Neuron (in vitro differentiated cells): ENCODE measurements around the gene ABHD1.

Source experiments
- H2AFZ ChIP-seq: one replicate; pipeline ENCODE4 v1.6.1; 2013; ENCODE audit warnings: low read depth, mild to moderate bottlenecking, inconsistent platforms, low read length, moderate library complexity
- H3K27me3 ChIP-seq: one replicate; pipeline ENCODE4 v1.6.1; 2013; ENCODE audit warnings: low read length; ENCODE audit not compliant: insufficient read depth
- H3K36me3 ChIP-seq: one replicate; pipeline ENCODE4 v1.6.1; 2013; ENCODE audit warnings: low read length; ENCODE audit not compliant: insufficient read depth
- H3K4me1 ChIP-seq: one replicate; pipeline ENCODE4 v1.6.1; 2013; ENCODE audit warnings: low read length; ENCODE audit not compliant: insufficient read depth
- H3K4me3 ChIP-seq: 2 replicates; pipeline ENCODE4 v1.5.1; 2013; ENCODE audit warnings: mild to moderate bottlenecking, low read length, moderate library complexity
- H3K9me3 ChIP-seq: one replicate; pipeline ENCODE4 v1.6.1; 2013; ENCODE audit warnings: low read length

Gene ABHD1

DNA sequence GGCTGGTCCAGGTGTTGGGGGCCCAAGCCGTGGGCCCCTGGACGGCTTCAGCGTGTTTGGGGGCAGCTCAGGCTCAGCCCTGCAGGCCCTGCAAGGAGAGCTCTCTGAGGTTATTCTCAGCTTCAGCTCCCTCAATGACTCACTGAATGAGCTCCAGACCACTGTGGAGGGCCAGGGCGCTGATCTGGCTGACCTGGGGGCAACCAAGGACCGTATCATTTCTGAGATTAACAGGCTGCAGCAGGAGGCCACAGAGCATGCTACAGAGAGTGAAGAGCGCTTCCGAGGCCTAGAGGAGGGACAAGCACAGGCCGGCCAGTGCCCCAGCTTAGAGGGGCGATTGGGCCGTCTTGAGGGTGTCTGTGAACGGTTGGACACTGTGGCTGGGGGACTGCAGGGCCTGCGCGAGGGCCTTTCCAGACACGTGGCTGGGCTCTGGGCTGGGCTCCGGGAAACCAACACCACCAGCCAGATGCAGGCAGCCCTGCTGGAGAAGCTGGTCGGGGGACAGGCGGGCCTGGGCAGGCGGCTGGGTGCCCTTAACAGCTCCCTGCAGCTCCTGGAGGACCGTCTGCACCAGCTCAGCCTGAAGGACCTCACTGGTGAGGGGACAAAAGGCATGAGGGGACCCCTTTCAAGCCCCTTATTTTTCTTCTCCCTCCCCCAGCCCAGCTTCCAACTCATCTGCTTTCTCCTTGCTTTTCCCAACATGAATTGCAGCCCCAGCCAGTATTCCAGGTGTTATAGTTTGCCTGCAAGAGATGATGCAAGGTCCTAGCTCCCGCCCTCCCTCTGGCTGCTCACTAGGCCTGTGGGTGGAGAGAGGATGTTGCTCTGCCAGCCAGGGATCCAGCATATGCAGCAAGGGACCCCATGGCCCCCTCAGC, 40.0 kb upstream of the ABHD1 start:
- H3K9me3 ChIP-seq = no peaks in the 10 kb centered on the region
- H3K4me3 ChIP-seq = no peak overlapping the region
- H3K36me3 ChIP-seq = no peaks in the 10 kb centered on the region
- H2AFZ ChIP-seq = no peak overlapping the region
- no peaks in the 10 kb centered on the region for H3K27me3 ChIP-seq
- H3K4me1 ChIP-seq = peaks cover 21% of the 10 kb centered on the region

DNA sequence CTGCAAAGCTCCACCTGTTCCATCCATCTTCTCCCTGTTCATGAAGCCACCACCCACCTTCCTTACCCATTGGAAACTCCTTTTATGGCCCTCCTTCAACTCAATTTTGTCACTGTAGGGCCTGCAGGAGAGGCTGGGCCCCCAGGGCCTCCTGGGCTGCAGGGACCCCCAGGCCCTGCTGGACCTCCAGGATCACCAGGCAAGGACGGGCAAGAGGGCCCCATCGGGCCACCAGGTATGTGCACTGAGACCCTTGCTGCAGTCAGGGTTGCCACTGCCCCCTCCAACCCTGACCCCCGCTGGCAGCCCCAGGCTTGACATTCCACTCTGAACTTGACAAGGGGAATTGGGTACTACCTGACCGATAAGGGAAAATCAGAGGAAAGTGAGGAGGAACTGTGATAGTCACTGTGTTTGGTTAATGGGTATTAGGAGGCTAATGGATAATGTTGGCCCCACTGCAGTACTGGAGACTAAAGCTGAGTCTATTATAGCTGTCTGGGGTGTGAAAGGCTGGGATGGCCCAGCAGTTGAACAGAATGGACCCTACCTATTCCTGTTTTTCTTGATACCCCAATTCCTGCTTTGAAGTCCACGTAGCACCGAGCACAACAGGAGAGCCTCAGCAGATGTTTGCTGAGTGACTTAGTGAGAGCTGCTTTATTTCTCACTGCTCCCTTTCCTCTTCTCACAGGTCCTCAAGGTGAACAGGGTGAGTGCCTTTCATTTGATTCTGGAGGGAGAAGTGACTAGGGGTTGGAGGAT, 39.1 kb upstream of the ABHD1 start:
- H2AFZ ChIP-seq = no peak overlapping the region
- no peaks in the 10 kb centered on the region for H3K9me3 ChIP-seq
- H3K4me3 ChIP-seq = no peak overlapping the region
- no peaks in the 10 kb centered on the region for H3K27me3 ChIP-seq
- peaks cover 20% of the 10 kb centered on the region for H3K4me1 ChIP-seq
- no peaks in the 10 kb centered on the region for H3K36me3 ChIP-seq

DNA sequence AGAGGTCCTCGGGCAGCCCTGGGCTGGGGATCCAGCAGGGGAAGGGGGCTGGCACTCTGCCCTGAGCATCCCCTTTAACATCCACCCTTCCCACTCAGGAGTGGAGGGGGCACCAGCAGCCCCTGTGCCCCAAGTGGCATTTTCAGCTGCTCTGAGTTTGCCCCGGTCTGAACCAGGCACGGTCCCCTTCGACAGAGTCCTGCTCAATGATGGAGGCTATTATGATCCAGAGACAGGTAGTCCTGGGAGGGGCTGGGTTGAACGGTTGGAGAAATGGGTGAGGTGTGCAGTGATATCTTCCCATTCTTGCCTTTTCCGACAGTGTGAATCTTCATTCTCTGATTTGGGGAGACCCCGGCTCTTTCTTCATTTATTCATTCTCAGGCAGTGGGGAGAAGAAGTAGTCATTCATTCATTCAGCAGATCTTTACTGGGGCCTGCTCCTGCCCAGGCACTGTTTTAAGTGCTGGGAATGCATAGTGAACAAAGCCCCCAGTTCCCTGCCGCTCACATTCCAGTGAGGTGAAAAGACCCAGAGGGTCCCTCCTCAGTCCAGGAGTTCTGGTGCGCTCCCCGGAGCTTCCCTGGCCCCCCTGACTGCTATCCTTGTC, 38.4 kb upstream of the ABHD1 start:
- Histone ChIP-seq H3K27me3 (no peaks in the 10 kb centered on the region), H3K4me1 (peaks cover 20% of the 10 kb centered on the region), H3K9me3 (no peaks in the 10 kb centered on the region), H3K36me3 (no peaks in the 10 kb centered on the region), H3K4me3 (peak overlapping the region; percentile 89), H2AFZ (peak overlapping the region; percentile 78)

- peaks cover 19% of the 10 kb centered on the region for H3K4me1 ChIP-seq
- H3K27me3 ChIP-seq = no peaks in the 10 kb centered on the region
- H3K9me3 ChIP-seq = no peaks in the 10 kb centered on the region
- peak overlapping the region; percentile 89 for H3K4me3 ChIP-seq
- peak overlapping the region; percentile 78 for H2AFZ ChIP-seq
- H3K36me3 ChIP-seq = no peaks in the 10 kb centered on the region
These were observed 37.9 kb upstream of the ABHD1 start for GRCh38 chr2:27085673-27086089.

GRCh38 chr2:27086090-27086723, 37.4 kb upstream of the ABHD1 start:
- peaks cover 15% of the 10 kb centered on the region for H3K4me1 ChIP-seq
- H2AFZ ChIP-seq = peak overlapping the region; percentile 78
- peak overlapping the region; percentile 89 for H3K4me3 ChIP-seq
- no peaks in the 10 kb centered on the region for H3K36me3 ChIP-seq
- no peaks in the 10 kb centered on the region for H3K9me3 ChIP-seq
- no peaks in the 10 kb centered on the region for H3K27me3 ChIP-seq

DNA sequence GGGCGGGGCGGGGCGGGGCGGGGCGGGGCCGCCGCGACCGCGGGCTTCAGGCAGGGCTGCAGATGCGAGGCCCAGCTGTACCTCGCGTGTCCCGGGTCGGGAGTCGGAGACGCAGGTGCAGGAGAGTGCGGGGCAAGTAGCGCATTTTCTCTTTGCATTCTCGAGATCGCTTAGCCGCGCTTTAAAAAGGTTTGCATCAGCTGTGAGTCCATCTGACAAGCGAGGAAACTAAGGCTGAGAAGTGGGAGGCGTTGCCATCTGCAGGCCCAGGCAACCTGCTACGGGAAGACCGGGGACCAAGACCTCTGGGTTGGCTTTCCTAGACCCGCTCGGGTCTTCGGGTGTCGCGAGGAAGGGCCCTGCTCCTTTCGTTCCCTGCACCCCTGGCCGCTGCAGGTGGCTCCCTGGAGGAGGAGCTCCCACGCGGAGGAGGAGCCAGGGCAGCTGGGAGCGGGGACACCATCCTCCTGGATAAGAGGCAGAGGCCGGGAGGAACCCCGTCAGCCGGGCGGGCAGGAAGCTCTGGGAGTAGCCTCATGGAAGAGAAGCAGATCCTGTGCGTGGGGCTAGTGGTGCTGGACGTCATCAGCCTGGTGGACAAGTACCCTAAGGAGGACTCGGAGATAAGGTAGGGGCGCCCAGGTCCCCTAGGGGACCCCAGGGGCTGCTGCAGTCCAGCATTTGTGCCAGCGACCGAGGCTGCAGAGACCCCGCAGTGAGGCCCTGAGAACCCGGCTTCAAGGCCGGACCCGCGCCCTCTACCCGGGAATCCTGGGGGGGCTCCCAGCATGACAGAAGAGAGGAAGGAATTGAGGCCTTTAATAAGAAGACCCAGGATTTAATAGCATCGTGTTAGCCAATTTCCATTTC, 36.7 kb upstream of the ABHD1 start, which contains the start of gene KHK:
Gene KHK (plus strand): TSS at position 49 of the 870 bp plus-strand sequence. CDS start 488 bp downstream, at position 537.
- Histone ChIP-seq H3K4me3 (peak within 1 kb of the TSS; percentile 89), H2AFZ (peak within 1 kb of the TSS; percentile 78), H3K9me3 (no peaks in the 10 kb centered on the region), H3K4me1 (peaks cover 10% of the 10 kb centered on the region), H3K36me3 (no peaks in the 10 kb centered on the region), H3K27me3 (no peaks in the 10 kb centered on the region)

DNA sequence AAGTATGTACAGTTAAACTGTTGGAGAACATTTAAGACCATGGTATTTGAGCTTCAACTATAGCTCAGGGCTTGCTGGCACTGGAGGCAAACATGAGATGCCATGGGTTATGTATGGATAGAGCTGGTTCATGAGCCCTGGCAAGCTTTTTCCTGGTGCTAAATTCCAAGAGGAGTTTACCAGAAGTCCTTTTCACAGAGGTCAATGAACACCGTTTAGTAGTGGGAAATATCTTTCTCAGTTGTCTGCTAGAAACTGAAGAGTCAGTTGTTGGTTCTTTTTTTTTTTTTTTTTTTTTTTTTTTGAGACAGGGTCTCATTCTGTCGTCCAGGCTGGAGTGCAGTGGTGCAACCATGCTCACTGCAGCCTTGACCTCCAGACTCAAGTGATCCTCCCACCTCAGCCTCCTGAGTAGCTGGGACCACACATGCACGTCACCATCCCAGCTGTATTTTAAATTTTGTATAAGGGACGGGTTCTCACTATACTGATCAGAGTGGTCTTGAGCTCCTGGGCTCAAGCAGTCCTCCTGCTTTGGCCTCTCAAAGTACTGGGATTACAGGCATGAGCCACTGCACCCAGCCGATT, 35.7 kb upstream of the ABHD1 start:
- peak overlapping the region; percentile 89 for H3K4me3 ChIP-seq

DNA sequence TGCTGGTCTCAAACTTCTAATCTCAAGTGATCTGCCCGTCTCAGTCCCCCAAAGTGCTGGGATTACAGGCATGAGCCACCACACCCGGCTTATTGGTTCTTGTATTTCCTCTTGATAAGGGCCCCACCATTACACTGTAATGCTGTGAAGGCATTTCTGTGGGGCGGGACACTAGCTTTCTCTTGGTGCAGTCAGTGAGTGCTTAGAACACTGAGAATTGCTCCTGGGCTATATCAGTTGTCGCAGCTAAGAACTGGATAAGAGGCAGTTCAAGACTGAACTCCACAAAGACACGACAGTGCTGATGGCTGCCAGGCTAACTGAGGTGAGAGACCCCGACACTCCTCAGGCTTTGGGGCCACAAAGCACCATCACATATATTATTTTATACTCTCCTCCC, 35.0 kb upstream of the ABHD1 start:
- Histone ChIP-seq H3K27me3 (no peaks in the 10 kb centered on the region), H3K4me1 (peaks cover 10% of the 10 kb centered on the region)

More for the DNA sequence above, 35.7 kb upstream of the ABHD1 start:
- Histone ChIP-seq H3K36me3 (no peaks in the 10 kb centered on the region), H3K27me3 (no peaks in the 10 kb centered on the region), H3K4me1 (peaks cover 10% of the 10 kb centered on the region), H2AFZ (no peak overlapping the region), H3K9me3 (no peaks in the 10 kb centered on the region)

DNA sequence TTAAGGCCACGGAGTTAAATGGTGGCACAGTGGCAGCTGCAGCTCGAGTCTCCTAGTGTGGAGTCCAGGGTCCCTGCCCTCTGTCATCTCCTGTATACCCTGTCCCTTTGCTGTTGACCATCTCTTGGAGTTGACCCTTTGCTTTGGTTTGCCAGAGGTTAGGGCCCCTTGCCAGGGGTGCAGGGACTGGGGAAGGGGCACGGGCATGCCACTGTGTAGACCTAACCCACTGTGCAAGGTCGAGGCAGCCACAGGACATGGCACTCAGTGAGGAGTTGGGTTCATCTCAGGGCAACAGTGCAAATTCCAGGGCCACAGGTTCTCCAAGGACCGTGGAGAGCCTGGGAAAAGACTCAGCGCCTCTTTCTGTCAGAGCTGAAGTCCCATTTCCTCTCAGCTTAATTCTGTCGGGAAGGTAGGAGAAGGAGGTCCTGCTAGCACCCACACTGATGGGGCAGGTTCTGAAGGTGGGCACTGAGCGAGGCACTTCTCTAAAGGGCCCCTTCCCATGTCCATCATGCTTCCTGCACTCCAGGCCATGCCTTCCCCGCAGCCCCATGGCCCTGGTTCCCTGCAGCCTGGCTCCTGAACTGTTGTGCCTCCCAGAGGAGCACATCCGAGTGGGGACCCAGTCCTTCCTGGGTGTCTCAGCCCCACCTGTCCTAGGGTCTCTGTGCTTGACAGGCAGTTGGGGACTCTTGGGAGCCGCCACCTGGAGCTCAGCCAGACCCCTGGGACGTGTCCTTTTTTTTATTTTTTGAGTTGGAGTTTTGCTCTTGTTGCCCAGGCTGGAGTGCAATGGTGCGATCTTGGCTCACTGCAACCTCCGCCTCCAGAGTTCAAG, 34.3 kb upstream of the ABHD1 start:
- H3K9me3 ChIP-seq = no peaks in the 10 kb centered on the region
- H3K36me3 ChIP-seq = no peaks in the 10 kb centered on the region
- H3K4me3 ChIP-seq = no peak overlapping the region
- no peaks in the 10 kb centered on the region for H3K27me3 ChIP-seq
- H2AFZ ChIP-seq = no peak overlapping the region
- H3K4me1 ChIP-seq = peaks cover 10% of the 10 kb centered on the region

More for the DNA sequence above, 35.0 kb upstream of the ABHD1 start:
- Histone ChIP-seq H3K36me3 (no peaks in the 10 kb centered on the region), H3K9me3 (no peaks in the 10 kb centered on the region), H3K4me3 (no peak overlapping the region), H2AFZ (no peak overlapping the region)

GRCh38 chr2:27091746-27092695, 31.6 kb upstream of the ABHD1 start:
- Histone ChIP-seq H3K9me3 (no peaks in the 10 kb centered on the region), H3K36me3 (no peaks in the 10 kb centered on the region), H2AFZ (no peak overlapping the region), H3K4me1 (peaks cover 4% of the 10 kb centered on the region), H3K4me3 (no peak overlapping the region), H3K27me3 (no peaks in the 10 kb centered on the region)
